GM12878 (cell line): Measurements from ENCODE around the gene BHLHA9. TPM values are rescaled to one million over a fixed set of nuclear protein-coding genes. Genes with fewer than 3 reads are reported as not detected.

Source experiments
- ATAC-seq: fragments of 200-7000 bp; cut with Tn5 transposase; 3 replicates; pipeline ENCODE4 v1.9.1; 2020; ENCODE audit warnings: mild to moderate bottlenecking, moderate library complexity
- BruUV-seq: library from RNA; stranded (reverse); fragments of 400-500 nt; replicated peaks from 2 replicates; lab custom pipeline; 2021; lab: Mats Ljungman, UMichigan
- CTCF ChIA-PET: fragments of 300-600 bp; sonication (Branson Sonifier 250); formaldehyde crosslinking; extraction: SDS; loops from one replicate; lab custom pipeline; 2021; ENCODE audit warnings: inconsistent platforms; lab: Yijun Ruan, JAX
- POLR2A ChIA-PET: fragments of 350-600 bp; formaldehyde crosslinking; extraction: SDS; loops from one replicate; lab custom pipeline; 2021; ENCODE audit warnings: inconsistent platforms; lab: Charles Lee
- RAD21 ChIA-PET: fragments of 300-600 bp; sonication (Branson Sonifier 250); formaldehyde crosslinking; loops from one replicate; lab custom pipeline; 2023; ENCODE audit warnings: antibody characterized with exemption; ENCODE audit not compliant: unreplicated experiment; lab: Charles Lee
- SMC1A ChIA-PET: fragments of 300-600 bp; sonication (Branson Sonifier 250); formaldehyde crosslinking; loops from one replicate; lab custom pipeline; 2023; ENCODE audit not compliant: unreplicated experiment, uncharacterized antibody; lab: Charles Lee
- DNase-seq: peaks from one replicate; pipeline ENCODE4 v3.0.0-alpha.2; 2011; ENCODE audit warnings: low read depth, low spot score
- FAIRE-seq: peaks from 3 replicates; lab custom pipeline; 2011; peaks lifted over from hg19 to GRCh38; lab: Jason Lieb, UNC
- H2AFZ ChIP-seq: 2 replicates; pipeline ENCODE4 v1.6.0; 2011; ENCODE audit warnings: low read depth, low read length, control low read depth; ENCODE audit not compliant: control insufficient read depth
- H3K27ac ChIP-seq: 2 replicates; pipeline ENCODE4 v1.5.1; 2011; ENCODE audit warnings: control low read depth; ENCODE audit not compliant: control insufficient read depth, insufficient read depth
- H3K27me3 ChIP-seq, 2 experiments: replicated peaks in 1 of 2; 2 replicates each; pipeline versions ENCODE4 v1.6.0 to v1.6.1; 2011; ENCODE audit warnings: low read length in 1 of 2; ENCODE audit not compliant: control insufficient read depth in 2 of 2, insufficient read depth in 2 of 2
- H3K36me3 ChIP-seq, 2 experiments: 2 replicates each; pipeline ENCODE4 v1.5.1; 2011; ENCODE audit warnings: low read length in 1 of 2; ENCODE audit not compliant: control insufficient read depth in 2 of 2, insufficient read depth in 2 of 2
- H3K4me1 ChIP-seq: 2 replicates; pipeline ENCODE4 v1.6.1; 2011; ENCODE audit warnings: mild to moderate bottlenecking, low read length, moderate library complexity, mixed read lengths; ENCODE audit not compliant: control insufficient read depth, insufficient read depth
- H3K4me2 ChIP-seq: 2 replicates; pipeline ENCODE4 v1.6.0; 2011; ENCODE audit warnings: control low read depth; ENCODE audit not compliant: control insufficient read depth, insufficient read depth
- H3K4me3 ChIP-seq: fragments of 200-600 bp; sonication (generic); 2 replicates; pipeline ENCODE4 v1.5.1; 2016
- H3K79me2 ChIP-seq: 2 replicates; pipeline ENCODE4 v1.6.0; 2011; ENCODE audit warnings: low read length; ENCODE audit not compliant: control insufficient read depth, insufficient read depth
- H3K9ac ChIP-seq: 2 replicates; pipeline ENCODE4 v1.8.0; 2011; ENCODE audit warnings: low read length, control low read depth, mixed read lengths; ENCODE audit not compliant: control insufficient read depth, insufficient read depth
- H3K9me3 ChIP-seq: replicated peaks from 3 replicates; pipeline ENCODE4 v1.5.1; 2011; ENCODE audit warnings: mild to moderate bottlenecking, low read length; ENCODE audit not compliant: control insufficient read depth, insufficient read depth
- H4K20me1 ChIP-seq: 2 replicates; pipeline ENCODE4 v1.6.0; 2011; ENCODE audit not compliant: control insufficient read depth, insufficient read depth
- IKZF2 ChIP-seq, 2 experiments: fragments of 450-650 bp; IDR thresholded peaks; 2 replicates each; pipeline ENCODE4 v1.6.1; 2017; ENCODE audit warnings: mild to moderate bottlenecking in 2 of 2, moderate library complexity in 2 of 2
- MYC ChIP-seq: IDR thresholded peaks from 2 replicates; pipeline ENCODE4 v1.6.1; 2011; ENCODE audit warnings: mild to moderate bottlenecking, low read length, moderate library complexity, inconsistent platforms; ENCODE audit not compliant: insufficient read depth, insufficient replicate concordance, insufficient read length, severe bottlenecking
- NFYA ChIP-seq: IDR thresholded peaks from 2 replicates; pipeline ENCODE4 v1.6.1; 2011; ENCODE audit warnings: low read depth, mild to moderate bottlenecking, low read length, improper control_type of control experiment, borderline replicate concordance
- NR2C1 ChIP-seq: fragments of 450-650 bp; IDR thresholded peaks from 2 replicates; pipeline ENCODE4 v1.6.1; 2017; ENCODE audit warnings: antibody characterized with exemption, mild to moderate bottlenecking, moderate library complexity
- PBX3 ChIP-seq: IDR thresholded peaks from 2 replicates; pipeline ENCODE4 v1.6.1; 2011; ENCODE audit warnings: mild to moderate bottlenecking, low read depth, low read length, moderate library complexity; ENCODE audit not compliant: insufficient replicate concordance
- SMAD5 ChIP-seq: IDR thresholded peaks from 2 replicates; pipeline ENCODE4 v1.6.1; 2016; ENCODE audit warnings: antibody characterized with exemption, low read depth
- SREBF1 ChIP-seq: IDR thresholded peaks from 2 replicates; pipeline ENCODE4 v1.6.1; 2012; ENCODE audit warnings: mild to moderate bottlenecking, low read length
- TBL1XR1 ChIP-seq: IDR thresholded peaks from 2 replicates; pipeline ENCODE4 v1.6.1; 2012; ENCODE audit warnings: low read depth, low read length, improper control_type of control experiment
- USF1 ChIP-seq: IDR thresholded peaks from 2 replicates; pipeline ENCODE4 v1.6.1; 2011; ENCODE audit warnings: borderline replicate concordance, low read depth, mild to moderate bottlenecking, moderate library complexity, mixed read lengths, low read length; ENCODE audit not compliant: insufficient read depth; ENCODE audit errors: extremely low read length
- WGBS: methylation state at CpG from one replicate; pipeline ENCODE4 v1.1.6; 2016; ENCODE audit warnings: low lambda C conversion rate; ENCODE audit not compliant: insufficient replicate concordance, insufficient coverage; ENCODE audit errors: missing lambda C conversion rate; 5-methylcytosine and 5-hydroxymethylcytosine counted together
- in situ Hi-C: fragments of 300-500 bp; cut with MboI; formaldehyde crosslinking; loops from 9 replicates; pipeline ENCODE4 v1.14.3; 2018; ENCODE audit warnings: mixed read lengths
- intact Hi-C: fragments of 100-400 bp; cut with micrococcal nuclease; formaldehyde crosslinking; loops from one replicate; pipeline ENCODE4 v1.14.2; 2022; ENCODE audit not compliant: unreplicated experiment
- polyA plus RNA-seq, 11 experiments: library from polyadenylated mRNA; depleted of rRNA in 4 of 11; unstranded in 6 of 11; stranded (reverse) in 5 of 11; fragments of >200 nt; fragmentation: Nextera tagmentation in 4 of 11; fragmentation: Illumina TruSeq in 1 of 11; extraction: Ambion mirVana in 4 of 11; extraction: Trizol in 1 of 11; gene quantifications; 1 replicate in 1 of 11; 2 replicates in 10 of 11; pipeline versions ENCODE4 v1.2.1 to v1.2.3, GENCODE V29; 2011 to 2016; ENCODE audit warnings: inconsistent platforms in 2 of 11, missing spikeins in 2 of 11, low read depth in 1 of 11
- total RNA-seq, 4 experiments: library from RNA; depleted of rRNA in 3 of 4; stranded (reverse); fragments of >200 nt in 3 of 4; fragmentation: Illumina TruSeq in 1 of 4; extraction: Trizol in 1 of 4; gene quantifications; 2 replicates each; pipeline versions ENCODE4 v1.2.1 to v1.2.3, GENCODE V29; 2013 to 2021

BHLHA9 gene
- total and polyA plus RNA-seq, 10 of the 15 experiments (the other 5 are each of a cell fraction or from before 2014, with no cell fraction given), result not detected

- TF ChIP-seq PBX3 (no peak), TBL1XR1 (no peak), SMAD5 (no peak), NR2C1 (no peak), USF1 (no peak), SREBF1 (no peak)
Measured at GRCh38 chr17:1255041-1255440, 15.2 kb upstream of the BHLHA9 start (continued).

- Histone ChIP-seq H3K27ac (no peak overlapping the region), H3K9ac (no peak overlapping the region), H4K20me1 (no peaks in the 10 kb centered on the region), H3K4me2 (no peak overlapping the region), H3K36me3 (no peaks in the 10 kb centered on the region), H3K4me3 (no peak overlapping the region), H3K4me1 (peaks cover 5% of the 10 kb centered on the region), H3K9me3 (peaks cover 2% of the 10 kb centered on the region; the same call in 1 of the 3 replicates), H3K79me2 (no peaks in the 10 kb centered on the region), H2AFZ (no peak overlapping the region), H3K27me3 (peaks cover 2 to 4% of the 10 kb centered on the region in 2 experiments)
- no peak for DNase-seq
- no peak for ATAC-seq
- 14% methylated on average over 16 of the region's 16 CpGs for WGBS
- in situ Hi-C loops, result no loop called here
- intact Hi-C loops, result loop anchor here (5.0 kb wide), 2 partner anchors 134 to 261 kb away; partner anchors contain the start of gene INPP5K
- no TSS peak for BruUV-seq
- CTCF ChIA-PET, result interaction anchor here (0.6 to 2.1 kb wide), 3 partner anchors 35 to 76 kb away, joined by 3 to 7 read pairs (median 4); no protein-coding TSS in a partner anchor
- RAD21 ChIA-PET, result no interaction called here
- POLR2A ChIA-PET, result no interaction called here
- no peak for TF ChIP-seq IKZF2 (IDR thresholded peaks at IDR 0.05)
- TF ChIP-seq MYC, result no peak
- TF ChIP-seq NFYA, result no peak
- SMC1A ChIA-PET, result no interaction called here
- FAIRE-seq, result no peak
Measured at GRCh38 chr17:1256699-1257098, 13.5 kb upstream of the BHLHA9 start.
